Esophagus squamous epithelium (tissue), 4 donors: ENCODE measurements around the gene GPR132.

Source experiments
- POLR2A ChIP-seq, 4 donors: fragments of 450-650 bp; IDR thresholded peaks; one replicate each; pipeline ENCODE4 v1.6.1; 2017; ENCODE audit warnings: antibody characterized with exemption in 4 of 4, mild to moderate bottlenecking in 4 of 4, moderate library complexity in 3 of 4
- TF ChIP-seq, protein P1 (sequence below), 6 experiments: fragments of 450-650 bp in 4 of 6; fragments of 200-600 bp in 2 of 6; sonication (generic) in 2 of 6; IDR thresholded peaks; one replicate each; pipeline ENCODE4 v1.5.1; 2016 to 2019; ENCODE audit warnings: antibody characterized with exemption in 6 of 6, mild to moderate bottlenecking in 4 of 6, moderate library complexity in 4 of 6

DNA sequence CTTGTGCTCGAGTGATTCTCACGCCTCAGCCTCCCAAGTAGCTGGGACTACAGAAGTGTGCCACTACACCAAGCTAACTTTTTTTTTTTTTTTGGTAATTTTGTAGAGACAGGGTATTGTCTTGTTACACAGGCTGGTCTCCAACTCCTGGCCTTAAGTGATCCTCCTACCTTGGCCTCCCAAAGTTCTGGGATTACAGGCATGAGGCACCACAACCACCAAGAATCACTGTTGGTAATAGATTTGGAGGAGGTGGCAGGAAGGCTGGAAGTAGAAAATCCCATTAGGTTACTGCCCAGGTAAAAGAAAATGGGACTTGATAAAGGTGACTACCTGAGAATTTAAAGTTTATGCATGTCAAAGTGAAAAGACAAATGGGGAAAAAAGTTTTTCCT is 43.0 kb downstream of the GPR132 start:
- TF ChIP-seq, protein P1, sequence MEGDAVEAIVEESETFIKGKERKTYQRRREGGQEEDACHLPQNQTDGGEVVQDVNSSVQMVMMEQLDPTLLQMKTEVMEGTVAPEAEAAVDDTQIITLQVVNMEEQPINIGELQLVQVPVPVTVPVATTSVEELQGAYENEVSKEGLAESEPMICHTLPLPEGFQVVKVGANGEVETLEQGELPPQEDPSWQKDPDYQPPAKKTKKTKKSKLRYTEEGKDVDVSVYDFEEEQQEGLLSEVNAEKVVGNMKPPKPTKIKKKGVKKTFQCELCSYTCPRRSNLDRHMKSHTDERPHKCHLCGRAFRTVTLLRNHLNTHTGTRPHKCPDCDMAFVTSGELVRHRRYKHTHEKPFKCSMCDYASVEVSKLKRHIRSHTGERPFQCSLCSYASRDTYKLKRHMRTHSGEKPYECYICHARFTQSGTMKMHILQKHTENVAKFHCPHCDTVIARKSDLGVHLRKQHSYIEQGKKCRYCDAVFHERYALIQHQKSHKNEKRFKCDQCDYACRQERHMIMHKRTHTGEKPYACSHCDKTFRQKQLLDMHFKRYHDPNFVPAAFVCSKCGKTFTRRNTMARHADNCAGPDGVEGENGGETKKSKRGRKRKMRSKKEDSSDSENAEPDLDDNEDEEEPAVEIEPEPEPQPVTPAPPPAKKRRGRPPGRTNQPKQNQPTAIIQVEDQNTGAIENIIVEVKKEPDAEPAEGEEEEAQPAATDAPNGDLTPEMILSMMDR (IDR thresholded peaks at IDR 0.05): no peak
- TF ChIP-seq POLR2A (IDR thresholded peaks at IDR 0.05): no peak
